GM23248 (cell line): Measurements from ENCODE around the gene CCDC180. TPM values are rescaled to one million over a fixed set of nuclear protein-coding genes. Genes with fewer than 3 reads are reported as not detected.

Experiments
- DNase-seq: peaks from one replicate; pipeline ENCODE4 v3.0.0-alpha.2; 2015
- H2AFZ ChIP-seq: fragments of 200-600 bp; sonication (generic); 2 replicates; pipeline ENCODE4 v1.6.1; 2016; ENCODE audit warnings: antibody characterized with exemption
- H3F3A ChIP-seq: fragments of 200-600 bp; sonication (generic); 2 replicates; pipeline ENCODE4 v1.6.1; 2016; ENCODE audit warnings: mild to moderate bottlenecking, antibody characterized with exemption, mixed run types; ENCODE audit not compliant: insufficient read depth
- H3K27ac ChIP-seq: fragments of 200-600 bp; sonication (generic); 2 replicates; pipeline ENCODE4 v1.5.1; 2016; ENCODE audit warnings: mild to moderate bottlenecking
- H3K27me3 ChIP-seq: fragments of 200-600 bp; sonication (generic); replicated peaks from 2 replicates; pipeline ENCODE4 v1.6.1; 2016; ENCODE audit warnings: mild to moderate bottlenecking; ENCODE audit not compliant: insufficient read depth
- H3K36me3 ChIP-seq: fragments of 200-600 bp; sonication (generic); 2 replicates; pipeline ENCODE4 v1.6.1; 2016; ENCODE audit warnings: low read depth, mild to moderate bottlenecking
- H3K4me1 ChIP-seq: fragments of 200-600 bp; sonication (generic); 2 replicates; pipeline ENCODE4 v1.6.1; 2016; ENCODE audit warnings: mild to moderate bottlenecking; ENCODE audit not compliant: insufficient read depth
- H3K4me2 ChIP-seq: fragments of 200-600 bp; sonication (generic); one replicate; pipeline ENCODE4 v1.6.1; 2016; ENCODE audit warnings: mild to moderate bottlenecking; ENCODE audit not compliant: unreplicated experiment
- H3K4me3 ChIP-seq: fragments of 200-600 bp; sonication (generic); 2 replicates; pipeline ENCODE4 v1.5.1; 2016; ENCODE audit warnings: mild to moderate bottlenecking
- H3K79me2 ChIP-seq: fragments of 200-600 bp; sonication (generic); 2 replicates; pipeline ENCODE4 v1.6.1; 2016; ENCODE audit warnings: mild to moderate bottlenecking; ENCODE audit not compliant: insufficient read depth
- H3K9ac ChIP-seq: fragments of 200-600 bp; sonication (generic); 2 replicates; pipeline ENCODE4 v1.6.1; 2016; ENCODE audit warnings: mild to moderate bottlenecking
- H3K9me2 ChIP-seq: fragments of 200-600 bp; sonication (generic); 2 replicates; pipeline ENCODE4 v1.6.1; 2016; ENCODE audit warnings: mixed run types, mild to moderate bottlenecking, moderate library complexity; ENCODE audit not compliant: insufficient read depth
- H3K9me3 ChIP-seq: fragments of 200-600 bp; sonication (generic); one replicate; pipeline ENCODE4 v1.6.1; 2017; ENCODE audit warnings: low read depth
- H4K20me1 ChIP-seq: fragments of 200-600 bp; sonication (generic); 2 replicates; pipeline ENCODE4 v1.6.0; 2016; ENCODE audit not compliant: insufficient read depth
- EZH2 ChIP-seq: fragments of 200-600 bp; sonication (generic); IDR thresholded peaks from 2 replicates; pipeline ENCODE4 v1.6.1; 2018; ENCODE audit warnings: antibody characterized with exemption, mild to moderate bottlenecking; ENCODE audit not compliant: insufficient read depth, poor library complexity, severe bottlenecking
- EZH2phosphoT487 ChIP-seq: fragments of 200-600 bp; sonication (generic); IDR thresholded peaks from 2 replicates; pipeline ENCODE4 v1.6.1; 2018; ENCODE audit warnings: antibody characterized with exemption, moderate library complexity, mild to moderate bottlenecking, low read depth; ENCODE audit not compliant: insufficient read depth
- WGBS, 2 experiments: methylation state at CpG; one replicate each; pipeline ENCODE4 v1.1.6; 2015 to 2017; ENCODE audit warnings: low lambda C conversion rate in 2 of 2, low coverage in 1 of 2; ENCODE audit errors: missing lambda C conversion rate in 2 of 2; 5-methylcytosine and 5-hydroxymethylcytosine counted together
- in situ Hi-C: fragments of 300-500 bp; cut with MboI; formaldehyde crosslinking; loops from 2 replicates; pipeline ENCODE4 v1.15.0; 2020
- polyA plus RNA-seq: library from polyadenylated mRNA; unstranded; fragments of >200 nt; fragmentation: Nextera tagmentation; extraction: Ambion mirVana; gene quantifications from 2 replicates; pipeline ENCODE4 v1.2.1, GENCODE V29; 2016
- total RNA-seq: library from RNA; depleted of rRNA; stranded (reverse); fragments of >200 nt; shearing (Covaris generic); gene quantifications from 2 replicates; pipeline ENCODE4 v1.2.3, GENCODE V29; 2014

Gene CCDC180
- total and polyA plus RNA-seq, 2 experiments from 2014 or later = 0.11 to 0.29 TPM

DNA sequence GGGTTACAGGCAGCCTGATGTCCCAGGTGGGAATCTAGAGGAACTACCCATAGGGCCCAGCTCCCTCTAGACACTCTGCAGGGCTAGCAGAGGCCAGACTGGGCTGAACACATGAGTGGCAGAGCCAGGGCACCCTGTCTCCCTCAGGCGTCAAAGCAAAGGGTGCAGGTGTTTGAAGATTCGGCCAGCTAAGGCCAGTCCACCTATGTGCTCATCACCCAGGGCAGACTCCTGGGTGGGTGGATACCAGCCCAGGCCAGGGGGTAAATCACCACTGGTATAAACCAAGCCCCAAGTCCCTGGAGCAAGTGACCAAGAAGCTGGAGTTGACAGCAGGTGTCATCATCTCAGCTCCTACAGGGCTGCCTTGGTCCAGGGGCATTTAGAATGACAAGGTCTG is 3.4 kb downstream of the CCDC180 start:
- in situ Hi-C loops = no loop called here
- peaks cover 8% of the 10 kb centered on the region; the same call in 1 of the 2 replicates for H3K4me1 ChIP-seq
- TF ChIP-seq EZH2 (no peak), EZH2phosphoT487 (no peak)
- no peaks in the 10 kb centered on the region for H3K9me3 ChIP-seq
- H3K4me3 ChIP-seq = no peak overlapping the region
- 78 to 89% methylated on average over 2 of the region's 2 CpGs for WGBS, 2 experiments
- H3K9ac ChIP-seq = no peak overlapping the region
- H3F3A ChIP-seq = no peaks in the 10 kb centered on the region
- H3K27me3 ChIP-seq = no peaks in the 10 kb centered on the region
- no peak overlapping the region for H3K4me2 ChIP-seq
- no peaks in the 10 kb centered on the region for H3K79me2 ChIP-seq
- H2AFZ ChIP-seq = no peak overlapping the region
- H3K9me2 ChIP-seq = no peaks in the 10 kb centered on the region
- no peak for DNase-seq
- H3K27ac ChIP-seq = no peak overlapping the region
- H4K20me1 ChIP-seq = no peaks in the 10 kb centered on the region
- no peaks in the 10 kb centered on the region for H3K36me3 ChIP-seq

DNA sequence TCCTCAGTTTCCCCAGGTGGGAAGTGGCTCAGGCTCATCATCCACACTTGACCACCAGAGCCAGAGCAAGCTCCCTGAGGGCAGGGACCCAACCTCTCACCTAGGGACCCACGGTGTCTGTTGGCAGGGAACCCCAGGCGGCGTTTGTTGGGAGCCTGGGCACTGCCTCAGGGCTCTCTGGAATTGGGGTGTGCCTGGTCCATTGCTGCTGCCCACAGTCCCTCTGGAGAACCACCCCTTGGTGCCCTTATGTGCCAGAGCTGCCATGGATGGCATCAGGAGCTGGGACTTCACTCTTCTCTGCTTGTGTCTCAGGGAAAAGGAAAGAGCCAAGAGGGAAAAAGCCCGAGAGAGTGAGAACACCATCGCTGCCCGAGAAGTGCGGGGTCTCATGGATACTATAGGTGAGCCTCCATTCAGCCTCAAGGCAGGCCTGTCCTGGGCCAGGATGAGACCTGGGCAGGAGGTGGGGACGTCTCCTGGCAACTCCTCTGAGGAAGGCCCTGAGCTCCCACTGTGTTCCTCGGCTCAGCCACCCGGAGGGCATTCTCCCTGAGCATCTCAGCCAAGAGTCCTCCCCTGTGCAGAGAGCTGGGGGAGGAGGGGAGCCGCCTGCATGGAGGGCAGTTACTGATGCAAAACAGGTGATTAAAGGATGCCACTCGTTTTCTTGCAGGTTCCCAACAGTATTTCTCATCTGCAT is 4.5 kb downstream of the CCDC180 start:
- Histone ChIP-seq H3K4me3 (no peak overlapping the region), H3K36me3 (no peaks in the 10 kb centered on the region), H3K4me1 (peaks cover 6% of the 10 kb centered on the region; the same call in 1 of the 2 replicates), H3K9me2 (no peaks in the 10 kb centered on the region), H3K9ac (no peak overlapping the region), H3K27ac (no peak overlapping the region), H3K4me2 (no peak overlapping the region), H4K20me1 (no peaks in the 10 kb centered on the region), H3K79me2 (no peaks in the 10 kb centered on the region), H3K27me3 (no peaks in the 10 kb centered on the region), H3F3A (no peaks in the 10 kb centered on the region), H2AFZ (no peak overlapping the region), H3K9me3 (no peaks in the 10 kb centered on the region)
- no peak for DNase-seq
- in situ Hi-C loops = no loop called here
- WGBS, 2 experiments = 73 to 78% methylated on average over 12 of the region's 12 CpGs
- TF ChIP-seq EZH2 (no peak), EZH2phosphoT487 (no peak)

DNA sequence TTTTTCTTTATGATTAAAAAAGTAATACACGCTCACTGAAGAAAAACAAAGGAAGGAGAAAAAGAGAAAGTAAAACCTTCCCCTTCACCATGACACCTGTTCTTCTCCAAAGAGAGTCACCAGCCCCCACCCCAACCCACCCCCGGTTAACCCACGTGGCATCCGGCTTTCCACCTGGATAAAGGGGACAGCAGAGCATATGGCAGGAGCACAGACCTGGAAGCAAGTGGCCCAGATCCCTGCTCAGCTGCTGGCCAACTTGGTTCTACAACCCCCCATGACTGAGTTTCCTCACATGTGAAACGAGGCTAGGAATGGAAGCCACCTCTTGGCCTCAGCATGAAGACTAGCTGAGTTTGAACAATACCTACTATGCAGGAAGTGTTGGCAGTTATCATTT is 5.1 kb downstream of the CCDC180 start:
- Histone ChIP-seq H2AFZ (no peak overlapping the region), H3K79me2 (no peaks in the 10 kb centered on the region), H3F3A (no peaks in the 10 kb centered on the region), H4K20me1 (no peaks in the 10 kb centered on the region), H3K9me3 (no peaks in the 10 kb centered on the region), H3K27ac (no peak overlapping the region), H3K27me3 (no peaks in the 10 kb centered on the region), H3K4me1 (no peaks in the 10 kb centered on the region; the same call in 1 of the 2 replicates), H3K9me2 (no peaks in the 10 kb centered on the region), H3K4me3 (no peak overlapping the region), H3K36me3 (no peaks in the 10 kb centered on the region), H3K9ac (no peak overlapping the region), H3K4me2 (no peak overlapping the region)
- TF ChIP-seq EZH2phosphoT487 (no peak), EZH2 (no peak)
- DNase-seq = no peak
- in situ Hi-C loops = no loop called here
- WGBS, 2 experiments = 91% methylated on average over 5 of the region's 5 CpGs

DNA sequence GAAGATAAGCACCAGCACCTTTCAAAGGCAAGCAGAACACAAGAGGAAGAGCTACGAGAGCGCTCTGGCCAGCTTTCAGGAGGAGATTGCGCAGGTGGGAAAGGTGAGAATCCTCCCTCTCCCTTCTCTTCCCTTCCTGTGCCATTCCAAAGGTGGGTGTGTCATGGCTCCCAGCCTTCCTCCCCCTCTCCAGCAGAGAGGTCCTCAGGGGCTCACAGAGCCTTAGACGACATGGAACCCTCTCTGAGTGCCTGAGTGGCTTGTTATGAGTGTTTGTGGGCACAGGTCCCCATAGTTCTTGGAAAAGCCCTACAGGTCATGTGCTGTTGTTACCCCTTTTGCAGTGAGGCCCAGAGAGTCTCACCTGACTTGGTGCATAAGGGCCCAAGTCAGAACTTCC is 5.8 kb downstream of the CCDC180 start:
- Histone ChIP-seq H3K4me2 (no peak overlapping the region), H3K9me3 (no peaks in the 10 kb centered on the region), H3K9ac (no peak overlapping the region), H3K4me1 (no peaks in the 10 kb centered on the region; the same call in 1 of the 2 replicates), H4K20me1 (no peaks in the 10 kb centered on the region), H3K27me3 (no peaks in the 10 kb centered on the region), H3K36me3 (no peaks in the 10 kb centered on the region), H3K4me3 (no peak overlapping the region), H3K79me2 (no peaks in the 10 kb centered on the region), H2AFZ (no peak overlapping the region), H3K27ac (no peak overlapping the region), H3F3A (no peaks in the 10 kb centered on the region), H3K9me2 (no peaks in the 10 kb centered on the region)
- TF ChIP-seq EZH2phosphoT487 = no peak
- no peak for TF ChIP-seq EZH2
- no peak for DNase-seq
- in situ Hi-C loops = no loop called here
- WGBS, 2 experiments = 84 to 92% methylated on average over 4 of the region's 4 CpGs
